ENCODE results near the gene CBR3.

The CBR3 gene

DNA sequence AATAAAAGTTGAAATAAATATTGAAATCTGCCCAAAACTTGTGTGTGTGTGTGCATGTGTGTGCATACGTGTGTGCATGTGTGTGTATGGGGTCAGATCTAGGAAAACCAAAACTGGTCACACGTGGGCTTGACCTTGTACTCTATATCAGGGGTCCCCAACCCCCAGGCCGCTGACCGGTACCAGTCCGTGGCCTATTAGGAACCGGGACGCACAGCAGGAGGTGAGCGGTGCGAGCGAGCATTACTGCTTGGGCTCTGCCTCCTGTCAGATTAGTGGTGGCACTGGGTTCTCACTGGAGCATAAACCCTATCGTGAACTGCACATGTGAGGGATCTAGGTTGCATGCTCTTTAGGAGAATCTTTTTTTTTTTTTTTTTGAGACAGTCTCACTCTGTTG, 30.5 kb downstream of the CBR3 start:
- TF ChIP-seq, protein P1, sequence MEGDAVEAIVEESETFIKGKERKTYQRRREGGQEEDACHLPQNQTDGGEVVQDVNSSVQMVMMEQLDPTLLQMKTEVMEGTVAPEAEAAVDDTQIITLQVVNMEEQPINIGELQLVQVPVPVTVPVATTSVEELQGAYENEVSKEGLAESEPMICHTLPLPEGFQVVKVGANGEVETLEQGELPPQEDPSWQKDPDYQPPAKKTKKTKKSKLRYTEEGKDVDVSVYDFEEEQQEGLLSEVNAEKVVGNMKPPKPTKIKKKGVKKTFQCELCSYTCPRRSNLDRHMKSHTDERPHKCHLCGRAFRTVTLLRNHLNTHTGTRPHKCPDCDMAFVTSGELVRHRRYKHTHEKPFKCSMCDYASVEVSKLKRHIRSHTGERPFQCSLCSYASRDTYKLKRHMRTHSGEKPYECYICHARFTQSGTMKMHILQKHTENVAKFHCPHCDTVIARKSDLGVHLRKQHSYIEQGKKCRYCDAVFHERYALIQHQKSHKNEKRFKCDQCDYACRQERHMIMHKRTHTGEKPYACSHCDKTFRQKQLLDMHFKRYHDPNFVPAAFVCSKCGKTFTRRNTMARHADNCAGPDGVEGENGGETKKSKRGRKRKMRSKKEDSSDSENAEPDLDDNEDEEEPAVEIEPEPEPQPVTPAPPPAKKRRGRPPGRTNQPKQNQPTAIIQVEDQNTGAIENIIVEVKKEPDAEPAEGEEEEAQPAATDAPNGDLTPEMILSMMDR (IDR thresholded peaks at IDR 0.05; ENCODE audit: low read depth, low read length): no peak
- H3K4me3 ChIP-seq (replicated peaks in 1 of 2; ENCODE audit: low read depth in 2 of 2, low read length in 2 of 2): no peak overlapping the region
- DNase-seq (ENCODE audit: low read depth in 2 of 2): no peak

DNA sequence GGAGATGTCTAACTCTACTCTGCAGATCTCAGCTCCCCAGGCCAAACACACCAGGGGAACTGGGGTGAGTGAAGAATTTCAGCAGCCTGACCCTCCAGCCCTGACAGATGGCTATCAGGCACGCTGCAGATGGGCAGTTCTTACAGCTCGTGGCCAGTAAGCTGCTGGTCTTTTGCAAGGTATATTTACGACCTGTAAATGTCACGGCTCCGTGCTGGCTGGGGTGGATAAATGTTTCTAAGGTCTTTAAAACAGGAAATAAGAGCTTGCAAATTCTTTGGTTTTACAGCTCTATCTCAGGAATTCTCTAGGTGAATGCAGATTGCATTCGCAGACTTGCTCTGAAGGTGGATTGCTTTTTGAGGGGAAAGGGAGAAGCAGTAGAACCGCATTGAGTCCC, 31.8 kb downstream of the CBR3 start:
- DNase-seq (ENCODE audit: low read depth in 2 of 2): no peak
- no peak overlapping the region for H3K4me3 ChIP-seq (replicated peaks in 1 of 2; ENCODE audit: low read depth in 2 of 2, low read length in 2 of 2)
- TF ChIP-seq, protein P1 (IDR thresholded peaks at IDR 0.05; ENCODE audit: low read depth, low read length): no peak

DNA sequence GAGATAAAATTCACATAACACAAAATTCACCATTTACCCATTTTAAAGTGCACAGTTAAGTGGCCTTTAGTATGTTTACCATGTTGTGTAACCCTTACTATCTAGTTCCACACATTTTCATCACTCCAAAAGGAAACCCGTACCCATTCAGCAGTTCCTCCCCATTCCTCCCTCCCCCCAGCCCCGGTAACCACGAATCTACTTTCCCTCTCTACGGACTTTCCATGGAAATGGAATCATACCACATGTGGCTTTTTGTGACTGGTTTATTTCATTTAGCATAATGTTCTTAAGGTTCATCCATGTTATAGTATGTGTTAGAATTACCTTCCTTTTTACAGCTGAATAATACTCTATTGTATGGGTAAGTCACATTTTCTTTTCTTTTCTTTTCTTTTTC, 32.7 kb downstream of the CBR3 start:
- no peak for DNase-seq (ENCODE audit: low read depth in 2 of 2)
- TF ChIP-seq, protein P1 (IDR thresholded peaks at IDR 0.05; ENCODE audit: low read depth, low read length): no peak
- no peak overlapping the region for H3K4me3 ChIP-seq (replicated peaks in 1 of 2; ENCODE audit: low read depth in 2 of 2, low read length in 2 of 2)

DNA sequence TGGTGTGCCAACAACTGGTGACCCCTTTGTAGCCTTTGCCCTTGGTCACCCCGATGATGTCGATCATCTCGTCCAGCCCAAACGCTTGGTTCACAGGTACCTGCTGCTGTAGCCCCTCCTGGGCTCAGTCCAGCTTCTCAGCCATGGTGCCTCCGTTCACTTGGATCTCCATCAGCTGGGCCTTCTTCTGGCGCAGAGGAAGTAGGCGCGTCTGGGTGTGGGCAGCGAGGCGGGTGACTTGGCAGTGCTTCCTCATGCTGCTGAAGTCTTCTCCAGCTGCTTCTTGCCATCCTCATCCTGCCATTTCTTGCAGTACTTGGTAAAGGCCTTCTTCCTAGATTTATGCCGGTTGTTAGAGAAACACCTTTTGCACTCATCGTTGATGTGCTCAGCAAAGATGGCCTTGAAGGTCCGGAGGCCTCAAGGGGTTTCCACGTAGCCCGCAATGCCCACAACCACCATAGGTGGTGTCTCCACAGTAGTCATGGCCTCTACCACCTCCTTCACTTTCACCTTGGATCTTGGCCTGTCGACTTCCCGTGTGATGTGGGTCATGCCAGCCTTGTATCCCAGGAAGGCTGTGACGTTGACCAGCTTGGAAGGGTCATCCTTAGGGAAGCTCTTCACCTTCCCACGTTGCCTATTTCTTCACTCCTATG, 34.7 kb downstream of the CBR3 start:
- no peak overlapping the region for H3K4me3 ChIP-seq (replicated peaks in 1 of 2; ENCODE audit: low read depth in 2 of 2, low read length in 2 of 2)
- TF ChIP-seq, protein P1 (IDR thresholded peaks at IDR 0.05; ENCODE audit: low read depth, low read length): no peak
- no peak for DNase-seq (ENCODE audit: low read depth in 2 of 2)

DNA sequence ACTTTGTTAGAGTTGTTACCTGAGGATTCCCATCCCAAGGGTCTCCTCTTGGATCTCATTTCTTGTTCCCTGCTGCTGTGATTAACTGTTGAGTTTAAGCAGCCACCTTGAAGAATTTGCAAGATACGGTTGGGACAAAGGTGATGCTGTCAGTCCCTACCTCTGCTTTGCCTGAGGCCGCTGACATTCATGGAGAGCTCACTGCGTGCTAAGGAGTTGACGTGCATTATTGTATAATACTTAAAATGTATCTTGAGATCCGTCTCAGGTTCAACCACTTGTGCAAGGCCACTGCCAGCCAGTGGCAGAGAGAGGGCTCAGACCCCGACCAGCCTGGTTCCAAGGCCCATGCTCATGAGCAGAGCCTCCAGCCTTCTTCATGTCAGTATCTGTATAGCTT, 35.9 kb downstream of the CBR3 start:
- H3K4me3 ChIP-seq (replicated peaks in 1 of 2; ENCODE audit: low read depth in 2 of 2, low read length in 2 of 2): no peak overlapping the region
- TF ChIP-seq, protein P1 (IDR thresholded peaks at IDR 0.05; ENCODE audit: low read depth, low read length): no peak
- no peak for DNase-seq (ENCODE audit: low read depth in 2 of 2)

DNA sequence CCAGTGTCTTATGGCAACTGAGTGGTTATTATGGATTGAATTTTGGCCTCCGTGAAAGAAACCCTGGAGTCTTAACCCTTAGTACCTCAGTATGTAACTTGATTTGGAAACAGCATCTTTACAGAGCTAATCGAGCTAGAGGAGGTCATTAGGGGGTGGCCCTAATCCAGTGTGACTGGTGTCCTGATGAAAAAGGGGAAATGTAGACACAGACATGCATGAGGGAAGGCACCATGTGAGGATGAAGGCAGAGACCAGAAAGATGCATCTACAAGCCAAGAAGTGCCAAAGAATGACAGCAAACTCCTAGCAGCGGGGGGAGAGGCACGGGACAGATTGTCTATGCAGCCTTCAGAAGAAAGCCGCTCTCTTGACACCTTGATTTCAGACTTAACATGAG, 36.5 kb downstream of the CBR3 start:
- TF ChIP-seq, protein P1 (IDR thresholded peaks at IDR 0.05; ENCODE audit: low read depth, low read length): no peak
- no peak overlapping the region for H3K4me3 ChIP-seq (replicated peaks in 1 of 2; ENCODE audit: low read depth in 2 of 2, low read length in 2 of 2)
- DNase-seq (ENCODE audit: low read depth in 2 of 2): no peak
